GM18870 (cell line): ENCODE data around the gene OR4C46.
"Not testable (repeated sequence)": the region's sequence is repeated elsewhere in the genome, so short reads cannot be mapped to it uniquely, and the experiment has no call there.

ENCODE experiments used
- ATAC-seq: cut with Tn5 transposase; IDR thresholded peaks from one replicate; pipeline ENCODE4 v1.9.1; 2021; ENCODE audit warnings: moderate library complexity; ENCODE audit not compliant: unreplicated experiment

Gene OR4C46

GRCh38 chr11:54603898-54604297 lies at the start of gene OR4C46:
OR4C46 (minus strand) TSS chr11:54603998; CDS start chr11:54603998, 0 bp downstream.
- ATAC-seq = no peak

- not testable (repeated sequence) for ATAC-seq
Observed at GRCh38 chr11:54645606-54646005, 41.8 kb upstream of the OR4C46 start.

GRCh38 chr11:54561439-54561838 lies 42.4 kb downstream of the OR4C46 start:
- not testable (repeated sequence) for ATAC-seq

DNA sequence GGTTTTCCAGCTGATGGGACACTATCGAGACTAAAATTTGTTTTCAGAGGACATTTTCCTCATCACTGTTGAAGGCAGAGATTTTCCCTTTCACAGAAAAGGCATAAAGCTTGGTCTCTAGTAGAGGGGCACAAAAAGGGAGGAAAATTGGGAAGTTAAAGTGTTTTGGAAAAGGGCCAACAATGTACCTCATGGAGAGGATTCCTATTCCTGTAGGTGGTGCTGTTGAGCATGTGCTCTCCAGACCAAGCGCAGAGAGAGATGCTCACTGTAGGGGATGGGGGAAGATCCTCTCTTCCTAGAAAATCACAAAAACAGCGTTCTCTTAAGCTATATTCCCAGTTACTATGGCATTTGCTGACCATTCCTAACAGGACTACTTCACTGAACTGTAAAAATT lies 44.9 kb downstream of the OR4C46 start:
- no peak for ATAC-seq

GRCh38 chr11:54558407-54558806 lies 45.4 kb downstream of the OR4C46 start:
- no peak for ATAC-seq
